BLaER1 (cell line): ENCODE results near the gene ACACB.

ENCODE experiments used
- H3K27ac ChIP-seq: shearing (Covaris generic); formaldehyde crosslinking; 2 replicates; pipeline ENCODE4 v1.8.1; 2022
- H3K27me3 ChIP-seq: shearing (Covaris generic); formaldehyde crosslinking; 2 replicates; pipeline ENCODE4 v1.8.1; 2022
- H3K36me3 ChIP-seq: shearing (Covaris generic); formaldehyde crosslinking; 2 replicates; pipeline ENCODE4 v1.8.1; 2022
- H3K4me1 ChIP-seq: shearing (Covaris generic); formaldehyde crosslinking; 2 replicates; pipeline ENCODE4 v1.8.1; 2022
- H3K4me2 ChIP-seq: shearing (Covaris generic); formaldehyde crosslinking; 2 replicates; pipeline ENCODE4 v1.8.1; 2022
- H3K4me3 ChIP-seq: shearing (Covaris generic); formaldehyde crosslinking; 2 replicates; pipeline ENCODE4 v1.8.1; 2022
- H3K9ac ChIP-seq: shearing (Covaris generic); formaldehyde crosslinking; 2 replicates; pipeline ENCODE4 v1.8.1; 2022
- H3K9me3 ChIP-seq: shearing (Covaris generic); formaldehyde crosslinking; 2 replicates; pipeline ENCODE4 v1.8.1; 2022
- H4K20me1 ChIP-seq: shearing (Covaris generic); formaldehyde crosslinking; 2 replicates; pipeline ENCODE4 v1.8.1; 2022
- Cebpa-rat ChIP-seq: shearing (Covaris generic); IDR thresholded peaks from 2 replicates; pipeline ENCODE4 v1.8.1; 2022

ACACB gene

DNA sequence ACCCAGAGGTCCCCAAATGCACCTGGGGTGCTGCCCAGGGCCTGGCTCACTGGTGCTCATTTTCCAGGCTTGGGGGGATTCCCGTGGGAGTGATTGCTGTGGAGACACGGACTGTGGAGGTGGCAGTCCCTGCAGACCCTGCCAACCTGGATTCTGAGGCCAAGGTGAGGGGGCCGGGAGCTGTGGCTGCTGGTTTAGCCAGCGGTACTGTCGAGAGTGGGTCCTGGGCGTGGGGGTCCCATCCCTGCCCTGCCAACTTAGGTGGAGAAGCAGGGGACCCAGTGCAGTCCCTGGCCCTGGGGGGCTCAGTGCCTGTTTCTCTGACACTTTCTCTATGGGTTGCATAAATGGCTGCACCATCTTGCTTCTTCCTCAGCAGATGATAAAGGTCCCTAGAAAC, 141.8 kb downstream of the ACACB start:
- Histone ChIP-seq H3K4me2 (no peak overlapping the region), H3K9ac (no peak overlapping the region), H3K4me3 (no peak overlapping the region), H3K4me1 (no peaks in the 10 kb centered on the region), H3K27ac (no peak overlapping the region), H3K36me3 (0 out of 2 replicates have a peak, but pooled peaks cover 4% of the 10 kb centered on the region), H3K27me3 (no peaks in the 10 kb centered on the region), H3K9me3 (peaks cover 13% of the 10 kb centered on the region), H4K20me1 (no peaks in the 10 kb centered on the region)
- TF ChIP-seq Cebpa-rat, result no peak

- H3K9ac ChIP-seq, result no peak overlapping the region
- no peaks in the 10 kb centered on the region for H3K4me1 ChIP-seq
- H3K27me3 ChIP-seq, result no peaks in the 10 kb centered on the region
- H3K9me3 ChIP-seq, result peaks cover 7% of the 10 kb centered on the region
- TF ChIP-seq Cebpa-rat, result no peak
- no peaks in the 10 kb centered on the region for H4K20me1 ChIP-seq
- H3K36me3 ChIP-seq, result 0 out of 2 replicates have a peak, but pooled peaks cover 3% of the 10 kb centered on the region
- no peak overlapping the region for H3K4me2 ChIP-seq
- no peak overlapping the region for H3K27ac ChIP-seq
- no peak overlapping the region for H3K4me3 ChIP-seq
Measured at GRCh38 chr12:109258607-109259544, 142.5 kb downstream of the ACACB start.

DNA sequence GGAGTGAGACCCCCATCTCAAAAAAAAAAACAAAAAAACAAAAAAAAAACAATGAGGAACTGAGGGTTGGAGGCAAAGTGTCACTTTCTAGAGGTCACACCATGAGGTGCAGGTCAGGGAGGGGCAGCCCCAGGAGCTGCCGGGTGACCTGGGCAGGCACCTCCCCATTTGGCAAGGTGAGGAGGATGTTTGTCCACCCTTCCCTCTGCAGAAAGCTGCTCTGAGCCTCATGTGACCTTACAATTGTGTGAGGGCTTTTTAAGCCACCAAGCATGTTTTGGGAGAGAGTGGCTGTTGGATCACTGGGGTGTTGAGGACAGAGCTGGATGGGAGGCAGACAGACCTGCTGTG, 143.1 kb downstream of the ACACB start:
- H3K27ac ChIP-seq, result no peak overlapping the region
- TF ChIP-seq Cebpa-rat, result no peak

DNA sequence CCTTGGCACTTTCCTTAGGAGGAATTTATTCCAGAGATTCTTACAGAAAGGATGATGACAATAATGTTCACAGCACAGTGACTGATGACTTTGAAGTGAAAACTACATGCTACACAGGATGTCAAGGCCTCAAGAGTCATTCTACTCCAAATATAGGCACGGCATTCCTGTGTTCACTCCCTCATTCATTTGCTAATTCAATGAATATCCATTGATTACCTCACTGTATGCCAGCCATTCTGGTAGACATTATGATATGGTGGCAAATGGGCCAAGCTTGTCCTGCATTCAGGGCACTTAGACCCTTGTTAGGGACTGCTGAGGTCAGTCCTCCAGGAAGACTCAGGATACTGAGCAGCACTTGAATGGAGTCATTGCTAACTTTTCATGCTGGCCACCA, 144.7 kb downstream of the ACACB start:
- TF ChIP-seq Cebpa-rat, result no peak
- H3K27ac ChIP-seq, result no peak overlapping the region
- no peaks in the 10 kb centered on the region for H4K20me1 ChIP-seq
- no peak overlapping the region for H3K9ac ChIP-seq
- no peak overlapping the region for H3K4me2 ChIP-seq
- no peaks in the 10 kb centered on the region for H3K4me1 ChIP-seq
- no peaks in the 10 kb centered on the region; the same call in 1 of the 2 replicates for H3K36me3 ChIP-seq
- no peaks in the 10 kb centered on the region for H3K27me3 ChIP-seq
- H3K9me3 ChIP-seq, result no peaks in the 10 kb centered on the region
- H3K4me3 ChIP-seq, result no peak overlapping the region

More for the DNA sequence above, 143.1 kb downstream of the ACACB start:
- H3K4me2 ChIP-seq, result no peak overlapping the region
- H3K4me1 ChIP-seq, result no peaks in the 10 kb centered on the region
- peaks cover 1% of the 10 kb centered on the region; the same call in 1 of the 2 replicates for H3K9me3 ChIP-seq
- no peaks in the 10 kb centered on the region for H4K20me1 ChIP-seq
- H3K27me3 ChIP-seq, result no peaks in the 10 kb centered on the region
- H3K4me3 ChIP-seq, result no peak overlapping the region
- no peak overlapping the region for H3K9ac ChIP-seq
- H3K36me3 ChIP-seq, result no peaks in the 10 kb centered on the region

- no peak for TF ChIP-seq Cebpa-rat
- Histone ChIP-seq H3K9ac (no peak overlapping the region), H4K20me1 (no peaks in the 10 kb centered on the region), H3K36me3 (no peaks in the 10 kb centered on the region; the same call in 1 of the 2 replicates), H3K4me2 (no peak overlapping the region), H3K4me1 (no peaks in the 10 kb centered on the region), H3K27ac (no peak overlapping the region), H3K9me3 (no peaks in the 10 kb centered on the region), H3K4me3 (no peak overlapping the region), H3K27me3 (no peaks in the 10 kb centered on the region)
Measured at GRCh38 chr12:109261939-109262338, 145.6 kb downstream of the ACACB start.

- Histone ChIP-seq H3K4me2 (no peak overlapping the region), H3K9me3 (no peaks in the 10 kb centered on the region), H3K9ac (no peak overlapping the region), H4K20me1 (no peaks in the 10 kb centered on the region), H3K4me3 (no peak overlapping the region), H3K36me3 (no peaks in the 10 kb centered on the region; the same call in 1 of the 2 replicates), H3K4me1 (no peaks in the 10 kb centered on the region), H3K27ac (no peak overlapping the region), H3K27me3 (no peaks in the 10 kb centered on the region)
- no peak for TF ChIP-seq Cebpa-rat
Measured at GRCh38 chr12:109263439-109263838, 147.1 kb downstream of the ACACB start.

DNA sequence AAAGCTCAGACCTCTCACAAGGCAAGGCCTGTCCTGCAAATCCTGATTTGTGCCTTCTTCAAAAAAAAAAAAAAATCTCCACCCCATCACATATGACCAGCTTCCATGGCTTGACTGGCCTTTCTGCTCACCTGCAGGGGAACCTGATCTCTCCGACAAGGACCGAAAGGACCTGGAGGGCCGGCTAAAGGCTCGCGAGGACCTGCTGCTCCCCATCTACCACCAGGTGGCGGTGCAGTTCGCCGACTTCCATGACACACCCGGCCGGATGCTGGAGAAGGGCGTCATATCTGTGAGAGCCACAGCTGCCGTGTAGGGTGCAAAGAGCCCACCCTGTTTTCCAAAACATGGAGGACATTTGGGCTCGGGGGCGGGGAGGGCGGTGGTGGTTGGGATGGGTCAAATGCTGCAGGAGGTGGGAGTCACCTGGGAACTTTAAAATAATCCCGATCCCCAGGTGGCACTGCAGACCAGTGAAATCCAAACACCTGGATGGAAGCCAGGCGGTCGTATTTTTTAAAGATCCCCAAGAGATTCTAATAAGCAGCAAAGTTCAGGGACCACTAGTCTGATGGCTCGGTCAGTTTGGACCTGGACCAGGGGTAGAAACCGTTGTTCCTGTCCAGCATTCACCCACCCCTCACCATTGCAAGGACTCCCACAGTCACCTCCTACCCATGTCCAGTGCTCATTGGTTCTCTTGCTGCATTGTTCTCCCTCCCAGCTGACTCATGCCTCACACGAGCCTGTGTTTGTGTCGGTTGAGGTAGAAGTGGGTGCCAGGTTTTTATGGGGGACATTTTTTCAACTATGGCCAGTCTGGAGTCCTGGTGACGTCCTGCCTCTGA, 147.9 kb downstream of the ACACB start:
- Histone ChIP-seq H3K27me3 (no peaks in the 10 kb centered on the region), H3K9me3 (no peaks in the 10 kb centered on the region), H3K4me1 (no peaks in the 10 kb centered on the region), H3K27ac (no peak overlapping the region), H3K9ac (no peak overlapping the region), H3K4me3 (no peak overlapping the region), H3K4me2 (no peak overlapping the region), H3K36me3 (no peaks in the 10 kb centered on the region; the same call in 1 of the 2 replicates), H4K20me1 (no peaks in the 10 kb centered on the region)
- TF ChIP-seq Cebpa-rat, result no peak

DNA sequence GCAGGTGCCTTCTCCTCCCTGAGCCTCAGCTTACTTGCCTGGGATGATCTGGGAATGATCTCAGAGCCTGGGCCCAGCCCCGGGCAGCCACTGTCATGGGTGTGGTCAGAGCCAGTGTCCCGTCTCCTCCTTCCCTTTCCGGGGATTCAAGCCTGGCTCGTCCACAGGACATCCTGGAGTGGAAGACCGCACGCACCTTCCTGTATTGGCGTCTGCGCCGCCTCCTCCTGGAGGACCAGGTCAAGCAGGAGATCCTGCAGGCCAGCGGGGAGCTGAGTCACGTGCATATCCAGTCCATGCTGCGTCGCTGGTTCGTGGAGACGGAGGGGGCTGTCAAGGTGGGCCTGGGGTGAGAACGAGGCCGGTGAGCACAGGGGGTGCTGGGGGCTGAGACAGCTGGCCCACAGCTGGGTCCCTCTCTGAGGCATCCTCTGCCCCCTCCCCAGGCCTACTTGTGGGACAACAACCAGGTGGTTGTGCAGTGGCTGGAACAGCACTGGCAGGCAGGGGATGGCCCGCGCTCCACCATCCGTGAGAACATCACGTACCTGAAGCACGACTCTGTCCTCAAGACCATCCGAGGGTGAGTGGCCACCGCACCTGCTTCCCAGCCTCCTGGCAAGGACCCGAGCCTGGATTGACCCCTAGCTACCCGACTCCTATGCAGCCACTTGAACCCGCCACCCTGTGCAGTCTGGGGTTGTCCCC, 148.7 kb downstream of the ACACB start:
- H3K4me1 ChIP-seq, result no peaks in the 10 kb centered on the region
- H3K27ac ChIP-seq, result no peak overlapping the region
- no peaks in the 10 kb centered on the region for H3K9me3 ChIP-seq
- no peaks in the 10 kb centered on the region for H3K27me3 ChIP-seq
- no peak overlapping the region for H3K4me3 ChIP-seq
- H3K36me3 ChIP-seq, result no peaks in the 10 kb centered on the region; the same call in 1 of the 2 replicates
- H3K9ac ChIP-seq, result no peak overlapping the region
- TF ChIP-seq Cebpa-rat, result no peak
- H3K4me2 ChIP-seq, result no peak overlapping the region
- no peaks in the 10 kb centered on the region for H4K20me1 ChIP-seq

- H3K4me3 ChIP-seq, result no peak overlapping the region
- no peak overlapping the region for H3K27ac ChIP-seq
- H3K9ac ChIP-seq, result no peak overlapping the region
- H3K36me3 ChIP-seq, result no peaks in the 10 kb centered on the region; the same call in 1 of the 2 replicates
- H4K20me1 ChIP-seq, result no peaks in the 10 kb centered on the region
- no peaks in the 10 kb centered on the region for H3K4me1 ChIP-seq
- no peaks in the 10 kb centered on the region for H3K27me3 ChIP-seq
- no peak overlapping the region for H3K4me2 ChIP-seq
- no peak for TF ChIP-seq Cebpa-rat
- no peaks in the 10 kb centered on the region for H3K9me3 ChIP-seq
Measured at GRCh38 chr12:109266106-109266879, 149.9 kb downstream of the ACACB start.
